Activated CD4-positive, alpha-beta T cell treated with anti-CD3 and anti-CD28 coated beads, Interleukin-2, amount 10 ng/mL, durations not matched to agents 24 days and 14 days (primary cell): ENCODE results near the gene CNTN4. TPM values are rescaled to one million over a fixed set of nuclear protein-coding genes. Genes with fewer than 3 reads are reported as not detected.

Experiments
- DNase-seq: peaks from one replicate; pipeline ENCODE4 v3.0.0; 2022
- H3K27ac Mint-ChIP-seq: one replicate; pipeline ENCODE4 v1.8.0; 2022; ENCODE audit warnings: mild to moderate bottlenecking, mixed read lengths
- H3K27me3 Mint-ChIP-seq: one replicate; pipeline ENCODE4 v1.8.0; 2022; ENCODE audit warnings: mixed read lengths
- H3K36me3 Mint-ChIP-seq: one replicate; pipeline ENCODE4 v1.8.0; 2022; ENCODE audit warnings: low read depth, mild to moderate bottlenecking, mixed read lengths
- H3K4me1 Mint-ChIP-seq: one replicate; pipeline ENCODE4 v1.8.0; 2021; ENCODE audit warnings: mixed read lengths
- H3K4me3 Mint-ChIP-seq: one replicate; pipeline ENCODE4 v1.8.0; 2022; ENCODE audit warnings: mild to moderate bottlenecking, moderate library complexity, mixed read lengths
- H3K9me3 Mint-ChIP-seq: one replicate; pipeline ENCODE4 v1.8.0; 2021; ENCODE audit warnings: mixed read lengths
- intact Hi-C: fragments of 100-400 bp; cut with micrococcal nuclease; formaldehyde crosslinking; loops from one replicate; pipeline ENCODE4 v1.15.1; 2023
- total RNA-seq: library from RNA; stranded (reverse); gene quantifications from 2 replicates; pipeline ENCODE4 v1.2.3, GENCODE V29; 2022

Gene CNTN4
- total RNA-seq, 1 donor from 2014 or later: not detected

- Mint-ChIP-seq H3K36me3 (no peaks in the 10 kb centered on the region), H3K27ac (no peak overlapping the region), H3K4me3 (peak overlapping the region; percentile 12), H3K27me3 (peaks cover 14% of the 10 kb centered on the region), H3K4me1 (peaks cover 9% of the 10 kb centered on the region), H3K9me3 (no peaks in the 10 kb centered on the region)
- DNase-seq: peak; percentile 56
- intact Hi-C loops: no loop called here
Observed at GRCh38 chr3:3027976-3028567, 929.4 kb downstream of the CNTN4 start.

DNA sequence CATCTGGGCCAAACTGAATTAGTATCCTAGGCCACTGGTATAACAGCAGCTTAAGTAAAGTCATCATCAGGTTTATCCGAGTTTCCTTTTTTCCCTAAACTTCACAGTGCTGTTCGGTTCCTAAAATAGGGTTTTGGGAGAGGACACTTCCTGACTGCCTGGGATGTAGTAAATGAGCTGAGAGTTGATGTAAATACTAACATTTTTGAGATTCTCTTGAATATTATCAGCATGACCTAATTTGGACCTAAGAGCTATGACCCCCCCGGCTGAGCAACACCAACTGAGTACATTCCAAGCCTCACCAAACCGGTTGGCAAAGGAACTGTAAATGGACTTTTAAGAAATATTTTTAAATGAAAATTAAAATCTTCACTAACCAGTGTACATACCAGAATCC is 932.7 kb downstream of the CNTN4 start:
- no peak for DNase-seq
- no peak overlapping the region for H3K4me3 Mint-ChIP-seq
- peaks cover 9% of the 10 kb centered on the region for H3K4me1 Mint-ChIP-seq
- no peak overlapping the region for H3K27ac Mint-ChIP-seq
- H3K36me3 Mint-ChIP-seq: no peaks in the 10 kb centered on the region
- H3K9me3 Mint-ChIP-seq: no peaks in the 10 kb centered on the region
- intact Hi-C loops: no loop called here
- peaks cover 6% of the 10 kb centered on the region for H3K27me3 Mint-ChIP-seq

DNA sequence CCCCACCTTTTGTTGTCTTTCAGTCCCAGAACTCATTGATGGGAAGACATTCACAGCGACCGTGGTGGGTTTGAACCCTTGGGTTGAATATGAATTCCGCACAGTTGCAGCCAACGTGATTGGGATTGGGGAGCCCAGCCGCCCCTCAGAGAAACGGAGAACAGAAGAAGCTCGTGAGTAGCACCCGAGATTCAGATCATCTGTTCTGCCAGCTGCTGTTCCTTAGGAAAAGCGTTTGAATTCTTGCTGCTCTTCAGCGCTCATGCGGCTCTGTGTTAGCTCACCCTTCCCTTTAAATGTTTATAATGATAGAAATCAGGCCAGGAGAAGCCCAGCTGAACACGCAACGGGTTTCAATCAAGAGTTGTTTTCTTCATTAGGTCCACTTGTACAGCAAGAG is 938.5 kb downstream of the CNTN4 start:
- H3K4me1 Mint-ChIP-seq: no peaks in the 10 kb centered on the region
- H3K36me3 Mint-ChIP-seq: no peaks in the 10 kb centered on the region
- H3K4me3 Mint-ChIP-seq: no peak overlapping the region
- no peaks in the 10 kb centered on the region for H3K9me3 Mint-ChIP-seq
- intact Hi-C loops: no loop called here
- no peak overlapping the region for H3K27ac Mint-ChIP-seq
- peaks cover 6% of the 10 kb centered on the region for H3K27me3 Mint-ChIP-seq
- DNase-seq: no peak

GRCh38 chr3:3038201-3038991 is 939.7 kb downstream of the CNTN4 start:
- no peak overlapping the region for H3K4me3 Mint-ChIP-seq
- no peaks in the 10 kb centered on the region for H3K36me3 Mint-ChIP-seq
- H3K27ac Mint-ChIP-seq: no peak overlapping the region
- no peaks in the 10 kb centered on the region for H3K9me3 Mint-ChIP-seq
- no peak for DNase-seq
- no peaks in the 10 kb centered on the region for H3K4me1 Mint-ChIP-seq
- peaks cover 3% of the 10 kb centered on the region for H3K27me3 Mint-ChIP-seq
- intact Hi-C loops: no loop called here

GRCh38 chr3:3053974-3054373 is 955.3 kb downstream of the CNTN4 start:
- intact Hi-C loops: no loop called here
- no peak overlapping the region for H3K4me3 Mint-ChIP-seq
- no peaks in the 10 kb centered on the region for H3K36me3 Mint-ChIP-seq
- no peak for DNase-seq
- peaks cover 4% of the 10 kb centered on the region for H3K27me3 Mint-ChIP-seq
- no peaks in the 10 kb centered on the region for H3K4me1 Mint-ChIP-seq
- no peaks in the 10 kb centered on the region for H3K9me3 Mint-ChIP-seq
- no peak overlapping the region for H3K27ac Mint-ChIP-seq

DNA sequence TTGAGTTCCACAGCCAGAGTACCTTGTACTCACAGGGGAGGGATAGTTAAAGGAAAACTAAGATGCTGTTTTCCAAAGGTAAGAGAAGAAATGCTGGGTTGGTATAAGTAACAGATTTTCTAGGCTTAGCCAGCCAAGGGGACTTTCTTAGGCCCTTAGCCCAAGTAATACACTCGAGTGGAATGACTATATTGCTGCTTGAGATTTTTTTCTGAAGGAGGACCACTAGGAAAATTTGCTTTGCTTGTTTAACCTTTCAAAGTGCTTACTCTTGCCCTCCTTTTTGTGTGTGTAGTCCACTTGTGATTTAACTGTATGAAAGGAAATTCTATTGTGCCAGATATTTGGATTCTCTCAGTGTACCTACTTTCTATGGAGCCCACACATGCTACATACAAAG is 961.0 kb downstream of the CNTN4 start:
- DNase-seq: no peak
- Mint-ChIP-seq H3K27ac (no peak overlapping the region), H3K4me1 (no peaks in the 10 kb centered on the region), H3K36me3 (no peaks in the 10 kb centered on the region), H3K9me3 (no peaks in the 10 kb centered on the region), H3K27me3 (peaks cover 3% of the 10 kb centered on the region), H3K4me3 (no peak overlapping the region)
- intact Hi-C loops: no loop called here

- Mint-ChIP-seq H3K4me1 (no peaks in the 10 kb centered on the region), H3K27me3 (no peaks in the 10 kb centered on the region), H3K36me3 (no peaks in the 10 kb centered on the region), H3K27ac (no peak overlapping the region), H3K4me3 (no peak overlapping the region), H3K9me3 (no peaks in the 10 kb centered on the region)
- no peak for DNase-seq
- intact Hi-C loops: no loop called here
Observed at GRCh38 chr3:3064297-3064696, 965.6 kb downstream of the CNTN4 start.

GRCh38 chr3:3065876-3066275 is 967.2 kb downstream of the CNTN4 start:
- no peak overlapping the region for H3K27ac Mint-ChIP-seq
- H3K36me3 Mint-ChIP-seq: no peaks in the 10 kb centered on the region
- no peaks in the 10 kb centered on the region for H3K27me3 Mint-ChIP-seq
- H3K4me3 Mint-ChIP-seq: no peak overlapping the region
- no peaks in the 10 kb centered on the region for H3K9me3 Mint-ChIP-seq
- no peaks in the 10 kb centered on the region for H3K4me1 Mint-ChIP-seq
- intact Hi-C loops: no loop called here
- DNase-seq: no peak

DNA sequence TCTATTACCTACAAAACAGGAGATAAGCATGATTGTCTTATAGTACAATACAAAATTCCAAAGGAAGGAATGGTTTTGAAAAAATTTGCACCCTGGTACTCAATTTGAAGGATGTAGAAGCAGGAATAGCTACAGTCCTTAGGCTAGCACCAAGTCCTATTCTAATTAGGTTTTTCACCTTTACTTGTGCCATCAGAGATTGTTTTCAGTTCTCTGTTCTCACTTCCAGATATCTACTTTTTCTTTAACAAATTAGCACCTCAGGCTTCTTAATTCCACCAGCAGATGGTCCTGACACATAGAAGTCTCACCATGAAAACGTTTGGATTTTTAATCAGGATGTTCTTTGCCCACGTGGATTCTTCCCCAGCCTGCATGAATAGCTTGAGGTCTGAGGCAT is 967.7 kb downstream of the CNTN4 start:
- Mint-ChIP-seq H3K4me1 (no peaks in the 10 kb centered on the region), H3K4me3 (no peak overlapping the region), H3K36me3 (no peaks in the 10 kb centered on the region), H3K27me3 (no peaks in the 10 kb centered on the region), H3K27ac (no peak overlapping the region), H3K9me3 (no peaks in the 10 kb centered on the region)
- intact Hi-C loops: no loop called here
- no peak for DNase-seq

DNA sequence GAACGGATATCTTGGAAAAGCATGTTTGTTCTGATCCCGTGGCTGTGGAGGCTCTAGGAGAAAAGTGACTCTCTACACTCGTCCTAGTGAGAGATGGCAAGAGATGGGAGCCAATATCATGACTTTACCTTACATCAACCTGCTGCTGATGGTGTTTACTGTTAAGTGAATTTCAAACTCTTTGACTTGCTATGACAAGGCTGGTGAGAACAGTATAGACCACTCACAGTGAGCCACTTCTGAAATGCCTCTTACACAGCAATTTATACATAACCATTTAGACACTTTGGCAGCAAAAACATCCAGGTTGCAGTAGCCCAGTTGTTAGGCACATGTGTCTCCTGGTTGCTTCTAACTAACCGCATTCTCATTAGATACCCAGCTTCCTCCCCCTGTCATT is 968.2 kb downstream of the CNTN4 start:
- no peak overlapping the region for H3K4me3 Mint-ChIP-seq
- no peaks in the 10 kb centered on the region for H3K36me3 Mint-ChIP-seq
- intact Hi-C loops: no loop called here
- no peaks in the 10 kb centered on the region for H3K27me3 Mint-ChIP-seq
- no peaks in the 10 kb centered on the region for H3K4me1 Mint-ChIP-seq
- no peaks in the 10 kb centered on the region for H3K9me3 Mint-ChIP-seq
- DNase-seq: no peak
- H3K27ac Mint-ChIP-seq: no peak overlapping the region

GRCh38 chr3:3068358-3068881 is 969.8 kb downstream of the CNTN4 start:
- Mint-ChIP-seq H3K4me3 (no peak overlapping the region), H3K9me3 (no peaks in the 10 kb centered on the region), H3K4me1 (no peaks in the 10 kb centered on the region), H3K27ac (no peak overlapping the region), H3K27me3 (no peaks in the 10 kb centered on the region), H3K36me3 (no peaks in the 10 kb centered on the region)
- no peak for DNase-seq
- intact Hi-C loops: no loop called here

DNA sequence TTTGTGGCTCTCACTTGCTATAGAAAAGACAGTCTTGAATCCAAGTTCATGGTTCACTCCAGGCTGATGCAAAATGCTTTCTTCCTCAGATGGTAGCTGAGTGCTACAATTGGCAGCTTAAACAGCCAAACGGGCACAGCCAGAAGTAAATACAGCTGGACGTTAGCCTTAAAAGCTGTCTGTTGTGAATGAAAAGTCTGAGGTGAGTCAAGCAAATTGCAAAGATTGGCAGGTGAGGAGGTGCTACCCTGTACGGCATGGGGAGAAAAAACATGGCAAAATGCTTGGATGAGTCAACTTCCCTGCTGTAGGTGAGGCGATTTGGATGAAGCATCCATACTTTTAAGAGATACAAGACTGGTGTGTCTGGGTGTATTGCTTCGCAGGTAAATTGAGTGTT is 971.1 kb downstream of the CNTN4 start:
- intact Hi-C loops: no loop called here

GRCh38 chr3:3071136-3071535 is 972.5 kb downstream of the CNTN4 start:
- Mint-ChIP-seq H3K4me1 (no peaks in the 10 kb centered on the region), H3K36me3 (no peaks in the 10 kb centered on the region), H3K9me3 (no peaks in the 10 kb centered on the region), H3K27ac (no peak overlapping the region), H3K4me3 (no peak overlapping the region), H3K27me3 (no peaks in the 10 kb centered on the region)
- no peak for DNase-seq
- intact Hi-C loops: no loop called here

More for the DNA sequence above, 971.1 kb downstream of the CNTN4 start:
- Mint-ChIP-seq H3K27ac (no peak overlapping the region), H3K4me1 (no peaks in the 10 kb centered on the region), H3K9me3 (no peaks in the 10 kb centered on the region), H3K36me3 (no peaks in the 10 kb centered on the region), H3K27me3 (no peaks in the 10 kb centered on the region), H3K4me3 (no peak overlapping the region)
- DNase-seq: no peak

GRCh38 chr3:3074551-3075257 is 976.0 kb downstream of the CNTN4 start:
- Mint-ChIP-seq H3K36me3 (no peaks in the 10 kb centered on the region), H3K27ac (no peak overlapping the region), H3K4me3 (no peak overlapping the region), H3K4me1 (no peaks in the 10 kb centered on the region), H3K9me3 (no peaks in the 10 kb centered on the region), H3K27me3 (peaks cover 4% of the 10 kb centered on the region)
- intact Hi-C loops: no loop called here
- DNase-seq: no peak
